Prostate gland (tissue), 2 donors: ENCODE results near the gene ACOX3.

ENCODE experiments used
- CTCF ChIP-seq, 4 experiments: fragments of 200-600 bp in 2 of 4; fragments of 450-650 bp in 2 of 4; sonication (generic) in 2 of 4; IDR thresholded peaks; 1 replicate in 3 of 4; 2 replicates in 1 of 4; pipeline ENCODE4 v1.5.1; 2016 to 2019; ENCODE audit warnings: antibody characterized with exemption in 4 of 4, mild to moderate bottlenecking in 2 of 4, moderate library complexity in 2 of 4
- POLR2A ChIP-seq: fragments of 450-650 bp; IDR thresholded peaks from one replicate; pipeline ENCODE4 v1.6.1; 2016; ENCODE audit warnings: antibody characterized with exemption, mild to moderate bottlenecking

GRCh38 chr4:8451440-8452182 lies 11.1 kb upstream of the ACOX3 start:
- TF ChIP-seq CTCF (IDR thresholded peaks at IDR 0.05): no peak
- TF ChIP-seq POLR2A: no peak
